ENCODE measurements around the gene ALG12.

ALG12 gene

GRCh38 chr22:49943771-49944398 is 25.6 kb upstream of the ALG12 start:
- no peak for TF ChIP-seq POLR2AphosphoS5 (IDR thresholded peaks at IDR 0.05; ENCODE audit: low read depth, low read length)
- no peak for TF ChIP-seq TAF1 (IDR thresholded peaks at IDR 0.05; ENCODE audit: borderline replicate concordance, insufficient read depth, low read length)
- TF ChIP-seq, protein P1, sequence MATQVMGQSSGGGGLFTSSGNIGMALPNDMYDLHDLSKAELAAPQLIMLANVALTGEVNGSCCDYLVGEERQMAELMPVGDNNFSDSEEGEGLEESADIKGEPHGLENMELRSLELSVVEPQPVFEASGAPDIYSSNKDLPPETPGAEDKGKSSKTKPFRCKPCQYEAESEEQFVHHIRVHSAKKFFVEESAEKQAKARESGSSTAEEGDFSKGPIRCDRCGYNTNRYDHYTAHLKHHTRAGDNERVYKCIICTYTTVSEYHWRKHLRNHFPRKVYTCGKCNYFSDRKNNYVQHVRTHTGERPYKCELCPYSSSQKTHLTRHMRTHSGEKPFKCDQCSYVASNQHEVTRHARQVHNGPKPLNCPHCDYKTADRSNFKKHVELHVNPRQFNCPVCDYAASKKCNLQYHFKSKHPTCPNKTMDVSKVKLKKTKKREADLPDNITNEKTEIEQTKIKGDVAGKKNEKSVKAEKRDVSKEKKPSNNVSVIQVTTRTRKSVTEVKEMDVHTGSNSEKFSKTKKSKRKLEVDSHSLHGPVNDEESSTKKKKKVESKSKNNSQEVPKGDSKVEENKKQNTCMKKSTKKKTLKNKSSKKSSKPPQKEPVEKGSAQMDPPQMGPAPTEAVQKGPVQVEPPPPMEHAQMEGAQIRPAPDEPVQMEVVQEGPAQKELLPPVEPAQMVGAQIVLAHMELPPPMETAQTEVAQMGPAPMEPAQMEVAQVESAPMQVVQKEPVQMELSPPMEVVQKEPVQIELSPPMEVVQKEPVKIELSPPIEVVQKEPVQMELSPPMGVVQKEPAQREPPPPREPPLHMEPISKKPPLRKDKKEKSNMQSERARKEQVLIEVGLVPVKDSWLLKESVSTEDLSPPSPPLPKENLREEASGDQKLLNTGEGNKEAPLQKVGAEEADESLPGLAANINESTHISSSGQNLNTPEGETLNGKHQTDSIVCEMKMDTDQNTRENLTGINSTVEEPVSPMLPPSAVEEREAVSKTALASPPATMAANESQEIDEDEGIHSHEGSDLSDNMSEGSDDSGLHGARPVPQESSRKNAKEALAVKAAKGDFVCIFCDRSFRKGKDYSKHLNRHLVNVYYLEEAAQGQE (IDR thresholded peaks at IDR 0.05; ENCODE audit: insufficient read depth in 1 of 2, low read depth in 2 of 2, low read length in 2 of 2): no peak
- no peak for TF ChIP-seq FOXP2 (optimal IDR thresholded peaks at IDR 0.05; ENCODE audit: borderline replicate concordance, extremely low read depth, extremely low read length, insufficient read depth)
- no peak for TF ChIP-seq SIN3A (IDR thresholded peaks at IDR 0.05; ENCODE audit: borderline replicate concordance, insufficient read depth, low read length)

DNA sequence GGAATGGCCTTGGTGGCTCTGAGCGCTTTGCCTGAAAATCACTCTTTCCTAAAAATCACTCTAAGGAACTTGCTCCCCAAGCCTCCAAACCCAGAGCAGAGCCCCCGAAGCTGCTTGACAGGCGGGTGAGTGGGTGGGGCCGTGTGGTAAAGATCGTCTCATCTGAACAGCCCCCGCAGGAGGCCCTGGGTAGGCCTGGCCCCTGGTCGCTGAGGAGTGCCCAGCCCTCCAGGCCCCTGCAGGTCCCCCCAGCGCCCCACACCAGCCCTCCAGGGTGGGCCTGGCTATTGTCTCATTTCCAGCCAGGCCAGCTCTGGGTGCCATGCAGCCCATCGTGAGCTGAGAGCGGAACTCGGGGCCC is 25.1 kb upstream of the ALG12 start:
- no peak for TF ChIP-seq POLR2AphosphoS5 (IDR thresholded peaks at IDR 0.05; ENCODE audit: low read depth, low read length)
- TF ChIP-seq, protein P1 (IDR thresholded peaks at IDR 0.05; ENCODE audit: insufficient read depth in 1 of 2, low read depth in 2 of 2, low read length in 2 of 2): no peak
- TF ChIP-seq FOXP2 (optimal IDR thresholded peaks at IDR 0.05; ENCODE audit: borderline replicate concordance, extremely low read depth, extremely low read length, insufficient read depth): no peak
- no peak for TF ChIP-seq SIN3A (IDR thresholded peaks at IDR 0.05; ENCODE audit: borderline replicate concordance, insufficient read depth, low read length)
- no peak for TF ChIP-seq TAF1 (IDR thresholded peaks at IDR 0.05; ENCODE audit: borderline replicate concordance, insufficient read depth, low read length)

DNA sequence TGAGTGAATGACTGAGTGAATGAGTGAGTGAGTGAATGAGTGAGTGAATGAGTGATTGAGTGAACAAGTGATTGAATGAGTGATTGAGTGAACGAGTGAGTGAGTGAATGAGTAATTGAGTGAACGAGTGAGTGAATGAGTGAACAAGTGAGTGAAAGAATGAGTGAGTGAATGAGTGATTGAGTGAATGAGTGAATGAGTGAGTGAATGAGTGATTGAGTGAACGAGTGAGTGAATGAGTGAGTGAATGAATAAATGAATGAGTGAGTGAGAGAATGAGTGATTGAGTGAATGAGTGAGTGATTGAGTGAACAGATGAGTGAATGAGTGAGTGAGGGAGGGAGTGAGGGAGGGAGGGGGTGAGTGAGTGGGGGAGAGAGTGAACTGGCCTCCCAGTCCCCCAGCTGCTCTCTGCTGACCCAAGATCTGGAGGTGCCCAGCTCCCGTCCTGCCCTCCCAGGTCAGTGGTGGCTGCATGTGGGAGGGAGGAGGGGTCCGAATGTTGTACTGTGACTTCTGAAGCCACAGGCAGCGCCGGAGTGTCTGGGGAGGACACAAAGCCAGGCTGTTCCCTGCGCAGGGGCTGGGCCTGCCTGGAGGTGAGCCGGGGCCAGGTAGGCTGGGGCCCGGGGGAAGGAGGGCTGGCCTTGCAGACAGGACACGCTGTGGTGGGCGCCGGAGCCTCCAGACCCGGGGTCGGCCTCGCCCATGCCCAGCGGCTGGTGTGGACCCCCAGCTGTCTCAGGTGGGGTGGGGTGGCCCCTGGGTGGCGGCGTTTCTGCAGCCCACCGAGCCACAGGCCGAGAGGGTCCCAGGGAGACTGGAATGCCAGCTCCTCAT is 24.5 kb upstream of the ALG12 start:
- TF ChIP-seq POLR2AphosphoS5 (IDR thresholded peaks at IDR 0.05; ENCODE audit: low read depth, low read length) (no peak), TAF1 (IDR thresholded peaks at IDR 0.05; ENCODE audit: borderline replicate concordance, insufficient read depth, low read length) (no peak)

DNA sequence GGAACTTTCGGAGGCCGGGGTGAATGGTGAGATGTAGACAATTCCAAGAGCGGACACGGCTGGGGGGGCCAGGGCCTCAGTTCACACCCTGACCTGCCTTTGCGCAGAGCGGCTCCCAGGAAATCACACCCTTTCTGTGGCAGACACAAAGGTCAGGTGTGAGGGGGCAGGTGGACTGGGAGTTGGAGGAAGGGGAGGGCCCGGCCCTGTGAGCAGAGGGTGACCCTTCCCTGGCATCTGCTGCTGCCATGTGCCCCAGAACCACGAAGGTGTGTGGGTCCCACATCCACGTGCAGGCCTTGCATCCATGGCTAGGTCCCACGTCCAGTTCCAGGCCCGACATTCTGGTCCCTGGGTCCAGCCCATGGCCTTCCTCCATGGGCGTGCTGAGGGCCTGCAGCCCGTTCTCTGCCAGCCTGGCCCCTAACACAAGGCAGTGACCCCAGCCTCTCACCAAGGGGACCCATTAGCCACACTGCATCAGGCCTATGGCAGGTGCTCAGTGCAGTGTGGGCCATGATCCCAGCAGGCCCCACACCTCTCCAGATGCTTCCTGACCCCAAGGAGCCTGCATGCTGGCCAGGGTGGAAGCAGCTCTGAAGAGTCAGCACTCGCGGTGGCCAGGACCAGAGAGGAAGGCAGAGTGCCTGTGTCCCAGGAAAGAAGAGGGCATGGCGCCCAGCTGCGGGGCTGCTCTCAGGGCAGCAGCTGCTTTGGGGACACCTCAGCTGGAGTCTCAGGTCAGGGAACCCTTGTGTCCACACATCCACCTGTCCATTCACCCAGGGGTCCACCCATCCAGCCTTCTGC is 23.5 kb upstream of the ALG12 start:
- TF ChIP-seq, protein P1 (IDR thresholded peaks at IDR 0.05; ENCODE audit: insufficient read depth in 1 of 2, low read depth in 2 of 2, low read length in 2 of 2): no peak

DNA sequence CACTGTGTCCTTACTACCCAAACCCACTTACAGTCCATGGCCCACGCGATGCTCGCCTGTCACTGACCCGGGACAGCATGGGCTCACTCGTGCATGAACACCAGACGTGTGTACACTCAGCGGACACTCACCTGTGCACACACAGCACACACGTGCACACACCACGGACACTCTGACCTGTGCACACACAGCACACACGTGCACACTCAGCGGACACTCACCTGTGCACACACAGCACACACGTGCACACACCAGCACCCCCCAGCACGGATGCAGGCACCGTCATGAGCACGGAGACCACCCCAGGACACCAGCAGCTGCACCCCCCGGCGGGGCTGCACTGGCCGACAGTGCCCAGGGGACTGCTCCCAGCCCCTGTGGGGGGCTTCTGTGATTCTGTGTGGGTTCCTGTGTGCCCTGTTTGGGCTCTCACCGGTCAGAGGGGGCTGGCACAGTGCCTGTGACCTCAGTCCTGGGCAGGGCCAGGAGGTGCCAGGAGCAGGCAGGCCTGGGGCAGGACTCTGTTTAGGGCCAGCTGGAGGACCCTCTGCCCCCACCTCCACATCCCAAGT is 20.4 kb upstream of the ALG12 start:
- TF ChIP-seq POLR2AphosphoS5 (IDR thresholded peaks at IDR 0.05; ENCODE audit: low read depth, low read length) (no peak), SIN3A (IDR thresholded peaks at IDR 0.05; ENCODE audit: borderline replicate concordance, insufficient read depth, low read length) (no peak), FOXP2 (optimal IDR thresholded peaks at IDR 0.05; ENCODE audit: borderline replicate concordance, extremely low read depth, extremely low read length, insufficient read depth) (no peak), TAF1 (IDR thresholded peaks at IDR 0.05; ENCODE audit: borderline replicate concordance, insufficient read depth, low read length) (no peak)
- TF ChIP-seq, protein P1 (IDR thresholded peaks at IDR 0.05; ENCODE audit: insufficient read depth in 1 of 2, low read depth in 2 of 2, low read length in 2 of 2): no peak

Measured in PFSK-1 (cell line).